Endometrial microvascular endothelial cells (primary cell): Measurements from ENCODE around the gene PPFIA4. TPM values are rescaled to one million over a fixed set of nuclear protein-coding genes. Genes with fewer than 3 reads are reported as not detected.

Experiments
- in situ Hi-C: cut with HindIII; loops from 2 replicates; pipeline ENCODE4 v1.10.0; 2017; ENCODE audit warnings: low sequenced_read_pairs, low pct_unique_long_range_greater_than_20kb; ENCODE audit errors: inconsistent ontology term
- total RNA-seq: library from RNA; depleted of rRNA; stranded (reverse); fragments of >200 nt; gene quantifications from one replicate; pipeline ENCODE4 v1.2.3, GENCODE V29; 2015; ENCODE audit errors: inconsistent ontology term

Gene PPFIA4
- total RNA-seq, 1 donor from 2014 or later = 0.09 TPM

DNA sequence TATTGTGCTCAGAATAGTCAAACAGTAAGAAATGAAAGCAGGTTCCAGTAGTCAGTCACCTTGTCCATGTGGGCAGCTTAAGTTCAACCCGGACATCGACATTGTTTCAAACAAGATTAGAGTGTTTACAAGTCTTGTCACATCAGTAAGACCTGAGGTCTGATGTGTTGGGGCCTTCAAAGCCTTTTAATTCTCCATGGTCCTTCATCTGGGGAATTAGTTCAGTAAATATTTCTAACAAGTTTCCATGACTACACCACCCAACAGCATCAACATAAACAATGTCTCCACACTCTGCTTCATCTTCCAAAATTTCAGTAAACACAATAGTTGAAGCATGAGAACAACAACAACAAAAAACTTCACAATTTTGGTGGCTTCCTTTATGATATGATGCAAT, 86.2 kb downstream of the PPFIA4 start:
- in situ Hi-C loops = no loop called here

- in situ Hi-C loops = no loop called here
Observed at GRCh38 chr1:203113308-203113707, 87.0 kb downstream of the PPFIA4 start.

DNA sequence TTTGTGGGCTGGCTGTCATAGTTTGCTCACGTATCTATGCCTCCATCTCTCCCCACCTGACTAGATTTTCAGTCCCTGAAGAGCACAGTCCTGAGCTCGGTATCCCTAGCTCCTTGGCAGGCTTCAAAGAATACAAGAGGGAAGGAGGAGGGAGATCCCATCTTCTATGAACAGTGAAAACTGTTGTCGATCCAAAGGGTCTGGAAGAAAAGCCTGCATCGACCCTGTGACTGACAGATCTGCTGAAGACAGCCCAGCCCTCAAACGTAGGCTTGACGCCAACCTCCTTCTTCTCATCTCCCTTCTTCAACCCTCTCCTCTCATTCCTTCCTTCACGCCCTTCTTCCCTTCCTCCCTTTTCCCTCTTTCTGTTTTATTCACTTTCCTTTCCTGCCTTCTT, 87.9 kb downstream of the PPFIA4 start:
- in situ Hi-C loops = no loop called here

DNA sequence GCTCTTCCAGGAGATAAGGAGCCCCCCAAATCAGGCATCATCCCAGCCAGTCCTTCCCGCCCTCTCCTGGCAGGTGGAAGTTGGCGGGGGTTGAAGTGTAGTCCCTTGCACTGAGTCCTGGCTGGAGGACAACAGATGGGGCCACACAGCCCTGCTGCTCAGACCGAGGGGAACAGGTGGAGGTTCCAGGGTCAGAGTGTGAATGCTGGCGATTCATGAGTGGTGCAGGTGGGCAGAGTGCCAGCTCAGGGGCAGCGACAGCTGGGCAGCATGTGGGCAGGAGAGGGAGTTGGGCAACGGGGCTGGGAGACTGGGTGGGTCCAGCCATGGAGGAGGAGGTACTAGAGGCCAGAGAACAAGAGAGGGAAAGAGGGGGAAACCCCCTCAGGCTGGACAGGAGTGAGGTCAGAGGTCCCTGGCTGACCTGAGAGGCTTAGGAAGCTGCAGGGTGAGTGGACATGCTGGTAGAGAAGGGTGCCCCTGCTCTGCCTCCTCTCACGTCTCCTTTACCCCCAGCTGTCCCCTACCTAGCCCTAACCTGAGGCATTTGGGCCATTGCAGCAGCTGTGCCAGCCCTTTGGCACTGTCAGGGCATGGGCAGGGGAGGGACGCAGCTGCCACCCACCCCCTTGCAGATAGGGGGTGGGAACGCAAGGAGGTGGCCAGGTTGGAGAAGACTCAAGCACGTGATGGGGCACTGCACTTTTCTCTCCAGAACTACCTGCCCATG, 90.0 kb downstream of the PPFIA4 start:
- in situ Hi-C loops = no loop called here

GRCh38 chr1:203117611-203118575, 91.6 kb downstream of the PPFIA4 start:
- in situ Hi-C loops = no loop called here

- in situ Hi-C loops = no loop called here
Observed at GRCh38 chr1:203120325-203121153, 94.2 kb downstream of the PPFIA4 start.

- in situ Hi-C loops = no loop called here
Observed at GRCh38 chr1:203121186-203122015, 95.1 kb downstream of the PPFIA4 start.

GRCh38 chr1:203122159-203122558, 95.9 kb downstream of the PPFIA4 start:
- in situ Hi-C loops = no loop called here

DNA sequence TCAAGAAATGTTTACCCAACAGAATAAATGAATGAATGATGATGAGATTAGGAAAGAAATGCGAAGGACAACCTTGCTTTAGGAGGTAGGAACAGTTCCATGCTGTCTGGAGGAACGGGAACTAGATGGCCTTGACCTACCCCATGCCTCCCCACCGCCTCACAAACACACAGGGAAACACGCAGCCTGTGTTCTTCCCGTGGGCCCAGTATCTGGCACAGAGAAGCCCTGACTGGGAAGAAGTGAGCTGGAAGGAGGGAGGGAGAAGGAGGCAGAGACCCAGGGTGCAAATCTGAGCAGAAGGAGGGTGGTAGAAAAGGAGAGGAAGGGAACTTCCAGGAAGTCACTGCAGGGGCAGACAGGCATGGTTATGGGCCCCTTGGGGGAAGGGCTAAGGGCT, 97.7 kb downstream of the PPFIA4 start:
- in situ Hi-C loops = no loop called here

DNA sequence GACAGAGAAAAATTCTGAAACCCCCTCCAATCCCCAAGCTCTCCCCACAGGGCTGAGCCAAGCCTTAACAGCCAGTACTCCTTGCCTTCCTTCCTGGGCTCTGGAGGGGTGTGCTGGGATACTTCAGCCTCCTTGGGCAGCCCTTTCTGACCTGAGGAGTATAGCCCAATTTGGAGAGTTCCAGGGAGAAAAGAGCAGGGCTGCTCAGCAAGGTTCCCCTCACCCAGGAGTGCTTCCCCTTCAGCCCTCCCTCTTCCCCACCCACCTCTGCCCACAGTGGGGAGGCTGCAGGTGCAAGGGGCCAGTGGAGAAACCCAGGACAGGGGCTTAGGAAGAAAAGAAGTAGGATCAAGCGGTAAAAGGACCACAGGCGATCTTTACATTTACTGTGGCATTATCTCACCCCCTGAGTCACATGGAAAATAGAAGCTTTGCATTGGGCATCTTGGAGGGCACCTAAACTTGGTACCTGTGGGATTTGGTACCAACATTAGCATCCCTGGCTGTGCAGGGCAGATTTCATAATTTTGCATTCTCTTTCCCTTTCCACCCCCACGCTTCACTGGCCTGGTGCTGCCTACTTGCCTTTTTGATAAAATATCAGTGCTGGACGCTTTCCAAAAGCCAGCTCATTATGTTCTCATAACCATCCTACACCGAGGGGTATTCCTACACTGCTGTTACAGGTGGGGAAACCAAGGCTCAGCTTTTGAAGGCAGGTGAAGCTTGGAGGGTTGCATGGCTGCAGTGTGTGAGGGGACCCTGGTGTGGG, 98.4 kb downstream of the PPFIA4 start:
- in situ Hi-C loops = loop anchor here (25.0 kb wide), 1 partner anchor 87 kb away; the partner anchor contains the start of gene PPFIA4

DNA sequence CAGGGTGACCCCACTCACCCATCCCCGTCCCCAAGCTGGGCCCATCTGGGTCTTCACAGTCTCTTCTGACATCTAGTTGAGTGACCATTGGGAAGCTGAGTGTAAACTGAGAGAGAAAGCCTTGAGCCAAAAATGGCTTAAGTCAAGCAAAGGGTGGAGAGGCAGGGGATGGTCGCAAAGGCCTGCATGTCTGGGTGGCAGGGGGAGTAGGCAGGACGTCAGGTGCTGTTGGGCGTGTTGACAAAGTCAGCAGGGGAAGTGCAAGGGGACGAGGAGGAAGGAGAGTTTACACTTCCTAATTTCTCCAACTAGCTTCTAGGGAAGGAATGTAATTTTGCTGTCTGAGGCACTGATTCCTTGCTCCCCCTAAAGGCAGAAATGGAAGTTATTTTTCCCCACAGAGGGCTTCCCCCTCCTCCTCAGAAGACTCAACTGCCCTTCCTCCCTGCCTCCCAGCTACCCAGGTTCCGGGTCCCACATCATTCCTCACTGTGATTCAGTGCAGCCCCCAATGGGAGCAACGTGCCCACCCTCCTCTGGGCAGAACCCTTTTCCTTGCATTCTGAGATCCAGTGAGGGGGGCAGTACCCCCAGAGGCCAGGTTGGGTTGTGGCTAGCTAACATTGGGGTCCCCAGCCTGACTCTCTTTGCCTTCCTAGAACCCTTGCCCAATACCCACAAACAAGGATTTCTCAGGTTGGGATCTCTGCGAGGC, 100.0 kb downstream of the PPFIA4 start:
- in situ Hi-C loops = loop anchor here (25.0 kb wide), 1 partner anchor 89 kb away; the partner anchor contains the start of gene PPFIA4

GRCh38 chr1:203126866-203127665, 100.8 kb downstream of the PPFIA4 start:
- in situ Hi-C loops = loop anchor here (25.0 kb wide), 1 partner anchor 90 kb away; the partner anchor contains the start of gene PPFIA4

DNA sequence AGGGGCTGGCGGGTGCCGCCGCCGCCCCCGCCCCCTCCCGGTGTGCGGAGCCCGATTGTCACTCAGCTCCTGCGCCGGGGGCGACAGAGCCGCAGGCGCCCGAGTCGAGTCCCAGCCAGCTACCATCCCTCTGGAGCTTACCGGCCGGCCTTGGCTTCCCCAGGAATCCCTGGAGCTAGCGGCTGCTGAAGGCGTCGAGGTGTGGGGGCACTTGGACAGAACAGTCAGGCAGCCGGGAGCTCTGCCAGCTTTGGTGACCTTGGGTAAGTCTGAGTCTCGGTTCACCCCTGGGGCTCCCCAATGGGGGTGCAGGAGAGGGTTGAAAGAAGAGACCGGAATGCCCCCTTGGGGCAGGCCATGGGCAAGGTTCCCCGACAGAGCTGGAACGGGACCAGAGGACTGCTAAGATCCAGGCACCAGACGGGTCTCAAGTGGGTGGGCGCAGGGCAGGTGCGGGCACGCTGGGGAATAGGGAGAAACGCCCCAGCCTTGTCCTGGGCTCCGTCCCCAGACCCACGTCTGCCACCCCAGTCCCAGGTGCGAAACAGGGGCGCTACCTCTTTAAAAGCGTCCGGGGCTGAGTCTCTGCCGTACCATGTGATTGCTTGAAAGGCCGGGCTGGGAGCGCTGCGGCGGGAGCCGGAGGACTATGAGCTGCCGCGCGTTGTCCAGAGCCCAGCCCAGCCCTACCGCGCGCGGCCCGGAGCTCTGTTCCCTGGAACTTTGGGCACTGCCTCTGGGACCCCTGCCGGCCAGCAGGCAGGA, 101.6 kb downstream of the PPFIA4 start, which contains the start of gene ADORA1:
Gene ADORA1, plus strand, starts transcription at position 61 of the 765 bp plus-strand sequence. CDS start 1,116 bp downstream, outside the sequence.
- in situ Hi-C loops = loop anchor here (25.0 kb wide), 1 partner anchor 91 kb away; the partner anchor contains the start of gene PPFIA4

GRCh38 chr1:203128431-203128715, 102.1 kb downstream of the PPFIA4 start:
- in situ Hi-C loops = loop anchor here (25.0 kb wide), 1 partner anchor 91 kb away; the partner anchor contains the start of gene PPFIA4
